NCI-H2107 treated with DMSO at 0.1 percent for 48 hours (cell line): ENCODE data around the gene RLN1.
"Not testable (repeated sequence)": the region's sequence is repeated elsewhere in the genome, so short reads cannot be mapped to it uniquely, and the experiment has no call there.

Experiments used
- DNase-seq: peaks from one replicate; lab custom pipeline; 2025; ENCODE audit not compliant: unreplicated experiment; lab: John Stamatoyannopoulos, UW

Gene RLN1, protein sequence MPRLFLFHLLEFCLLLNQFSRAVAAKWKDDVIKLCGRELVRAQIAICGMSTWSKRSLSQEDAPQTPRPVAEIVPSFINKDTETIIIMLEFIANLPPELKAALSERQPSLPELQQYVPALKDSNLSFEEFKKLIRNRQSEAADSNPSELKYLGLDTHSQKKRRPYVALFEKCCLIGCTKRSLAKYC

DNA sequence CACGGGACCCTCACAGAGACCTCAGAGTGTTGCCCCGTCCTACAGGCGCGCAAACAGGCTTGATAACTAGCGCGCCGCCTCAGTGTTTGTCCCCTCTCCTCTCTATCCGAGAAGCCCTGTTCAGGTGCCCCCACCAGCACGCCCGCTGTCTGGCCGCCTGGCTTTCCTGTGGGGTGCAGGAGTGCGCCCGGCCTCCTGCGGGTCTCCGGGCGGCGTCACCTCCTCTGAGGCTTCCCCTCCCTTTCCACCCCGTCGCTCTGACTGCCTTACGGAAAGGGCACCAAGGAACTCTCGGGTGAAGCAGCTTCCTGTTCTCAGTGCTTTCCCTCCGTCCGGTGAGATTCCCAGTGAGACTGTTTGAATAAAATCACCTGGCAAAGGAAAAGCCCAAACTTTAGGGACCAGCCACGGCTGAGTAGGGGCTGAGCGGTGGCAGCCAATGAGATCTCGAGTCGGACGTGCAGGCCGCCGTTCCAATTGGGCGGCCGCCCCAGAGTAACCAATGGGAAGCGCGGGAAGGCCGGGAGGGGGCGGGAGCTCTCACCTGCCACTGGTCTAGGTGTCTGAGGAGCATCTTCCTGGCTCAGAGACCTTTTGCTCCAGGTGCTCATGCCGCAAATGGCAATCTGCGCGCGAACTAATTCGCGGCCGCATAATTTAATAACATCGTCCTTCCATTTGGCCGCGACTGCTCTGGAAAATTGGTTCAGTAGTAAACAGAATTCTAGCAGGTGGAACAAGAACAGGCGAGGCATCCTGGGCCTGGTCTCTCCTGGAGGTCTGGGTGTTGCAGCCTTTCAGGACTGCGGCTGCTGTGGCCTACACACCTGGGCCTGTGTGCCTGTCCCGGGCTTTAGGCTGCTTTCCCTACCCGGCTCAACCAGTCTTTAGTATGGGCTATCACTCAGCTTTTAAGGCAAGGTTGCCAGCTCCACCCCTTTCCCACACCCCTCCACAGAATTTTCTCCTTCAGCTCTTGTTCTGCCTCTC, at the start of gene RLN1:
Gene RLN1, minus strand, starts transcription at position 885 of the 990 bp plus-strand sequence. Its CDS starts 130 bp downstream, at position 755.
- DNase-seq = not testable (repeated sequence)

DNA sequence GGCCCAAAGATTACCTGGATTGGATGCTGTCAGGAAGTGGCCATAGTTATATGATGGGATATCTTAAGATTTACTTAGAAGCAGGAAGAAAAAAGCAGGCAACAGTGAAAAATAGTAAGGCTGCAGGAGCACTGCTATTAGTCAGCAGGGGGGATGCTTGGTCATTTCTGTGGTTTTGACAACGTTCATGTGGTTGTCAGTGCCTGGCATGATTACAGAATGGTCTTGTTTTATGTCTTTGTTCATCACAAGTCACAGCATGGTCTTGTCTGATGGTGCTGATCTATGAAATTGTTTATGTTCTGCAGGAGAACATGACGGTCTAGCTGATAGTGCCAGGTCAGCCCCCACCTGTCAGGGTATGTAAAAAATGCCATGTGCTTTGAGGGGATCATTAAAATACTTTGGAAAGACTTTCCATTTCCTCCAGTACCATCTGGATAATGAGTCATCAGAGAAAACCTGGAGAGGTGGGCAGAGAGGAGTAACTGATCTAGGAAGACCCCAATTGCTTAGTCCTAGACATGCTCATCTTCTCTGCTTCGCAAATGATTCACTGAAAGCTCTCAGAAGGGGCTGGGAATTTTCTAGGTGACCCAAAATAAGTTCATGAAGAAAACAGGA, 49.5 kb upstream of the RLN1 start:
- DNase-seq = no peak

DNA sequence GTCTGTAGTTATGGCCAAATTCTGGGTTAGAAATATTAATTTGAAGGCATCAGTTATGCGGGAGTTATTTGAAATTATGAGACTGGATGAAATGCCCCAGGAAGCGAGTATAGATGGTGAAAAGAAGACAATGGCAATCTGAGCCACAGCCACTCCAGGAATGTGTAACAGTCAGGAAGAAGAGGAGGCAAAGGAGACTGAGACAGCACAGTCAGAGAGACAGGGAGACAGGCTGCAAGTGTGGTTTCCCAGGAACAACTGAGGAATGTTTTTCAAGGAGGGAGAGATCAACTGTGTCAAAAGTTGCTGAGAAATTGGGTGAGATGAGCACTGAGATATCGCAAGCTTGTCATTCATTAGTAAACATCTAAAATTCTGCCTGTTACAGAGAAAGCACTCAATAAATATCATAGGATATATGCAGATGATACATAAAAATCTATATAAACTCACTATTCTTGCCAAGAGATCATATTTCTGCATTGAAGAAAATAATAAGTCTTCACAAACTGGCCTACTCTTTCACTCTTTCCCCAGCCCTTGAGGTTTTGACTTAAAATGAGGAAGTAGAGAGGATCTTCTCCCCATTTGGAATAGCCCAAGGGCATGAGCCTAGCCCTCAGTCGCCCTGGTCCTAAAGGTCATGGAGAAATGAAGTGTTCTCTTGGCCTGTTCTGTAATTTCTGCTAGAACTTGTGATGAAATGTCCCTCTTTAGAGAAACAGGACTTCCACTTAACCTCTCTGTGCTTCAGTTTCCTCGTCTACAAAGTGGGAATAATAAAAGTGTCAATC, 48.5 kb upstream of the RLN1 start:
- no peak for DNase-seq

DNA sequence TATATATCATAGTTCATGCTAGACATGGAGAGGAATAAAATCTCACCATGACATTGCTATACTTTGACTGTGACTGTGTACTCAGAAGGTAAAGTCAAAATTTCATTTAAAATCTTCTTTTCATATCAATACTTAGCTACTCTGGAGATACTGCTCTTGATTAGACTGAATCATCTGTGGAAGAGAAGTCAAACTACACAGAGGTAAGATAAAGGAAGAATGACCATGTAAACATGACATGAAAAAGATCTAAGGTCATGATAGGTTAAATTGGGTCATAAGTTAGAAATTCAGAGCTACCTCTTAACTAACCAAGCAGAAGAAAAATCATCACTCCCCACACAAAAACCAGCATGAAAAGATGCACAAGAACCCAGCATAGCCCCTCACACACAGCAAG, 44.8 kb upstream of the RLN1 start:
- DNase-seq = no peak

DNA sequence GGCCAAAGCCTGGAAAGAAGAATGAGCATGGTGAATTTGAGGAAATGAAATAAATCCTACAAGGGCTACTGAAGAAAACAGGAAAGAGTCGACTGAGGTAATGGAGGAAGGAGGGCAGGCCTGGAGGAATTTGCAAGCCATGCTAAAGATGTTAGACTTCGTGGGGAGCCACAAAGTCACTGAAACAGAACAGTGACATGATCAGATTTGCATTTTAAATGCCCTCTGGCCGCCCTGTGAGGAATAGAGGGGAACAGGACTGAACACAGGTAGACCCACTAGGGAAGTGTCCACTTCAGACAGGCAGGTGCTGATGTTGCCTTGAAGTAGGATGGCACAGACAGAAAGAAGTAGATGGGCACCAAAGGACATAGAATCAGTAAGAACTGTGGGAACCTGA, 42.8 kb upstream of the RLN1 start:
- DNase-seq = no peak

DNA sequence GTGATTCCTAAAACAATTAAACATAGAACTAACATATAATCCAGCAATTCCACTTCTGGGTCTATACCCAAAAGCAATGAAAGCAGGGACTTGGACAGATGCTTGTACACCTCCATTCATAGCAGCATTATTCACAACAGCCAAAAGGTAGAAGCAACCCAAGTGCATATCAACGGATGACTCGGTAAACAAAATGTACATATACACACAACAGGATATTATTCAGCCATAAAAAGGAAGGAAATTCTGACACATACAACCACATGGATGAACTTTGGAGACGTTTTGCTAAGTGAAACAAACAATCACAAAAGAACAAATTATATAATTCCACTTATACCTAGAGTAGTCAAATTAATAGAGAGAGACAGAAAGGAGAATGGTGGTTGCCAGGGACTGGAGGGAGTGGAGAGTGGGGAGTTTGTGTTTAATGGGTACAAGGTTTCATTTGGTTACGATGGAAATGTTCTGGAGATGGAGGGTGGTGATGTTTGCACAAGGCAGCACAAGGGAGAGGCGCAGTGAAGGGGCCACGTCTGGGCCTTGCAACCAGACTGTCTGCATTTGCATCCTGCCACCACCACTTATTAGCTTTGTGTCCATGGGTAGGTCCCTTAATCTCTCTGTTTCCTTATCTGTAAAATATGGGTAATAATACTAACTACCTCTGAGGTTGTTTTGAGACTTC, 36.3 kb upstream of the RLN1 start:
- no peak for DNase-seq

DNA sequence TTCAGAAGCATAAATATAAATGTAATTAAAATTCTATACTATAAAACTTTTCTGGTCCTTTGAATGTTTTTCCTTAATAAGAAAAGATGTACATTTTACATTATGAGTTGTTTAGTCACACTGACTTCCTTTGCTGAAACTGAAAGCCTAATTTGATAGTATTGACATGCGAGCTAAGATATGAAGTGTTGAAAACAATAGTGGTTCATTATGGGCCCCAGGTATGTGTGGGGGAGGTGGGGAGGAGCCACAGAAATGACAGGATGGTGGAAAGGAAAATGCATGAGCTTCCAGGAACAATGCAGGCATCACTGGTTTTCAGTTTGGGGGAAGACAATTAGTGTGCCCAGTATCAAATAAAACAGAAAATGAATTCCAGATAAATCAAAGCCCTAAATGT, 35.4 kb upstream of the RLN1 start:
- no peak for DNase-seq

DNA sequence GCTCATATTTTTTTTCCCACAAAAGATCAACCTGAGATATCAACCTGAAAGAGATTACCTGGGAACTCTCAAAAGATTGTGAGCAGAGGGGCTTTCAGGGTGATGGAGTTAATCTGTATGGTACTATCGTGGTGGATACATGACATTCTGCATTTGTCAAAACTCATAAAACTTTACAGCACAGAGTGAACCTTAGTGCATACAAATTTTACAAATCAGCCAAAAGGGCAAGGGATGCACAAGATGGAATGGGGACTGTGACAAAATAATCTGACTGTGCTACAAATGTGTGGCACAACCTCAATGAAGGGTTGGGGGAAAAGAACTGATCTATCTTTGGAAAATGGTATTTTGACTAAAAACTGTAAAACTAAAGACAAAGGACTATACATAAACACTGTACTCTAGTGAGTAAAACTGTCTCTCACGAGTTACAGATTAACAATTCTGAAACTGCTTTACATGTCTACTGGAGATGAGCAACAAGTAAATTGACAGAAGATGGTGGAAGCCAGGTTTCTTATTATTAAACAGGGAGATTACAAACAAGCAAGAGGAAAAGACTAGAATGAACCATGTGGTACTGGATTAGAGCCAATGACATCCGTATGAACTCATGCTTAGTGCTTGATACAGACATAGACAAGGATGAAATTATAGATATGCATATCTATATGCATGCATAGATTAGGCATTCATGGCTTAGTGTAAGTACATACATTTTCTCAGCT, 24.8 kb upstream of the RLN1 start:
- DNase-seq = no peak

DNA sequence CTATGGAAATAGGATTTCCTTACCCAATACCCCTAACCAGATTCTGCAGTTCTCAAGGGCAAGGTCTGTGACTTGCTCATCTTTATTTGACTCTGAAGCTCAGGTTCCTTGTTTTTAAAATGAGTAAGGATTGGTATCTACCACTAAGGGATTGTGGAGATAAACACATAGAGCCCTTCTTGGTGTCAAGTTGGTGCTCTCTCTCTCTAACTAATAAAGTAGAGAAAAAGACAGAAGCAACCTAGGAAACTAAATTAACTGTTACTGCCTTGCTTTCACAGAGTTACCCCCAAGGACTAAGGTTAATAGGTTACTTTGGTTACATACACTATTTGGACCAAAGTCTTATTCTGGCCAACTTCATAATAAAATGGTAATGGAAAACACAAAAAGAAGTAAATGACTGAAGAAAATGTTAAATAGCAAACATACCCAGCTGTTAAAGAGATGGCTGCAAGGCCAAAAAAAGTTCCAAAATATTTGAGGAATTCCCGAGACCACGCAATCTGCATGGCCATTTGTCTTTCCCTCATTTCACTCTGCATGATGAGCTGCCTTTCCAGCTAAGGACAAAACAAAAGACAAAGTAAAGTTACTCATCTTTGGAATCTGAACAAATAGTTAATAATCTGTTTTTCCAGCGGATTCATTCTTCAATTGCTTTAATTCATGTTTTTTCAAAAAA, 21.8 kb upstream of the RLN1 start:
- no peak for DNase-seq

DNA sequence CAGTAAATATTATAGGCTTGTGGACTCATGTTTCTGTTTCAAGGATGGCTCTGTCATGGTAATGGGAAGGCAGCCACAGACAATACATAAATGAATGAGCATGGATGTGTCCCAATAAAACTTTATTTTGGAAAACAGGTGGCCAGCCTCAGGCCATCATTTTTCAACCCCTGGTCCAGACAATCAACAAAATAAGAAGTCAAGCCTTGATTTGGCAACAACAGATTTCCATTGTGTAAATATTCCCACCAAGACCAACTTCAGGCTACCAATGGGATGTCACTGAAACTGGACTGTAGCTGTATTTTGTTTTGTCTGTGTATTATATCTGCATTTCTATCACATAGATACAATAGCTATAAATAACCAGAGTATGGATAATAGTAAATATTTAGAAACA, 20.7 kb upstream of the RLN1 start:
- DNase-seq = no peak

DNA sequence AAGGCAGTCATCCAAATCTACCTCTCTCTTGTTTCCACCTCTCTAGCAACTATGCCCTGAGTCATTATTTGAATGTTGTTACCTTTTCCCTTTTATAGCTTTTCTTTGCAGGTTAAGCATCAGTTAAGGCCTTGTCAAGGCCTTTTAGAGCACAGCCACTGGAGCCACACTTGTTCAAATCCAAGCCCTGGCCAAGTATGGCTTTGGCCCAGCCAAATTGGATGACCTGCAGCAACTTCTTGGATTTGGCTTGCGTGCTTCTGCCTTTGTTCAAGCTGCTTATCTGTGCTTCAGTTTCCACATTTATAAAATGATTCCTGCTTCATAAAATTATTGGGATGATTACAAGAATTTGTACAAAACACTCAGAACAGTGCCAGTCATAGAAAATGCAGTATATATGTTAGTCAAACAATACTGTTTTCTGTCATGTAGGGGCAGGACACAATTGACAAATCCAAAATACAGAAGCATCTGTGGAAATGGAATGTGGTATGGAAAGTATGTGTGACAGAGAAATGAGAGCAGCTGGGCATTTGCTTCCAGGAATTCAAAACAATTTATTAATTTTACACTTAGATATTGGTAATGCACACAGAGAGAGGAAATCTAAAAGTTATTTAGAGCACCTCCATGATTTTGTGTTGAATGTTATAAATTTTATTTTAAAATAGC, 17.9 kb upstream of the RLN1 start:
- no peak for DNase-seq

DNA sequence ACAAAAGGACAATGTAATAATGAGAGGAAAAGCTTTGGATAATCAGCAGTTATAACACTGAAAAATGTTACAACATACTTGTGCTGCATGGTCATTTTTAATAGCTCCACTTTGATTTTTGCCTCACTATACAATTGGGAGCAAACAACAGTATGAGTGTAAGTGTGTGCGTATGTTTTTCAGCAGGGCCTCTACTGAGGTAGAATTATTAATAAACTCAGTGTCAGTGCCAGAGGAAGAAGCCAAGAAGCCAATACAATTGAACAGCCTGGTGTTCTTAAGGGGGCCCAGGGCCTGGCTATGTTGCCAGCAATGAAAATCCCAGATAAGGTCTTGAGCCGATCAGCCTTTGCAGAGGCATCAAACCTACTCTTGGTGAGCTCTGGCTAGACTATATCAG, 16.1 kb upstream of the RLN1 start:
- DNase-seq = no peak

DNA sequence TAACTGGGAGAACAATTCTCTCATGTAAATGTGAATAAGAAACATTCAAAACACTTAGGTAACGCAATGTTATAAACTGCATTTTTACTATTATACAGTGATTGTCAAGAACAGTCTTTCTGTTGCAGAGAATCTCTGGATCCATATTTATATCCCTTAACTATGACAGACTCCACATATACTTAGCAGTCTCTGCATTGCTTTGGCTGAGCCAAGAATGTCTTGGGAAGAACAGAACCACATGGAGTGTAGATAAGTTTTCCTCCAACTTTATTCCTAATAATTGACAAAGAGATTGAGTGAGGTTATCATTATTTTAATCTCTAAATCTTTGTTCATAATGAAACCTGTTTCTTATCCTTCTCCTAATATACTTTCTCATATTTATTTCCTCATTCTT, 15.6 kb upstream of the RLN1 start:
- no peak for DNase-seq

DNA sequence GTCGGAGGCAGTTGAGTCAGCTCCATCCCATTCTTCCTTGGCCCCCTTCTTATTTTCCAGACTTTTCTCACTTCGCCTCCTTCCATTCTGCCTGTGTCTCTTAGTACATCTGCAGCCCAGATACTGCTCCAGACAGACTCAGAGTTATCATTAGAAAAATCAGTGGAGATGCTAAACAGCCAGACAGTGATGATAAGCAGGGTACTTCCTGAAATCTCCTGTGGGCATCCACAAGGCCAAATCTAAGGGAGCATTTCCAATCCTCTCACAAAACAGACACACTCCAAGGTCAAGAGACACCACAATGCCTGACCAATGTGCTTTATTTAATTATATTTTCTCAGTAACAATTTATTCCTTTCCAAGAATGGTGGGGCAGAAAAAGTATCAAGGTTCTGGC, 14.5 kb upstream of the RLN1 start:
- no peak for DNase-seq

DNA sequence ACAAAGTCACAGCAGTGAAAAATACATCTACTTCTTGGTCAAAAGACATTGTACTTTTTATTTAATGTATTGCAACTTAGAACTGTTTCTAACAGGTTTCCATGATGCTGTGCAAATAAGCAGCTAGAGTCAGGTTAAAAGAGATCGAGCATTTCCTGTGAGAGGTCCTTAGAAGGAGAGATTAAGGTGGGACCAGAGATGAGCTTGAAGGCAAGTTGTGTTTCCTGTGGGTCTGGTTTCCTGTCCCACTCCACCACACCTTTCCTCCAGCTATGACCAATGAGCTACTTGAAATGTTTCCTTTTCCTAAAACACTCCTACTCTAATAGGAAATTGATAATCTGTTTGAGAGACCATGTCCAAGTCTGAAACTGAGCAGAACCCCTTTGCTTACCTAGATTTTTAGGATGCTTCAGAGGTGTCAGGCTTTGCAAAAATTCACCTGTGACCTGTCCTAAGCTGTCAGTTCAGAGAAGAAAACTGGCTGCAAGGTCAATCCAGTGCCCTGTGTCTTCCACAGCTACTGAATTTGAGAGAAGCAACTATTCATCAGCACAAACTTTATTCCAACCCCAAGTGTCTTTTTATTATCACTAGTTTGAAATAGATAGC, 13.1 kb upstream of the RLN1 start:
- DNase-seq = no peak

DNA sequence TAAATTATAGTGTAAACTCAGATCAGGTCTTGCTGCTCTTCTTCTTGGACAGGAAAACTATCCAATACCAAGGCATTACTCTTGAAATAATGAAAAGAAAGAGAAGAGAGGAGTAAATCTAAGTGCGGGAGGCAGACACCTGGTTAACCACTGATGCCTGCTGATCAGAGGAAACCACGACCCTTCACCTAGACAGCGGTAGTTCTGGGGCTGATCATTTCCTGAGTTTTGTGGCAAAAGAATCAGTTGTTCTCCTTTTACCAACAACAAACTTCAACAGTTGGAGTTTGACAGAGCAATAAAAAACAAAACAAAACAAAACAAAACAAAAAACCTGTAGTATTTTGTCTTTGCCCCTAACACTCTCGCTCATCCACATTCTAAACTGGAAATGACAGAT, 3.0 kb downstream of the RLN1 start:
- no peak for DNase-seq

DNA sequence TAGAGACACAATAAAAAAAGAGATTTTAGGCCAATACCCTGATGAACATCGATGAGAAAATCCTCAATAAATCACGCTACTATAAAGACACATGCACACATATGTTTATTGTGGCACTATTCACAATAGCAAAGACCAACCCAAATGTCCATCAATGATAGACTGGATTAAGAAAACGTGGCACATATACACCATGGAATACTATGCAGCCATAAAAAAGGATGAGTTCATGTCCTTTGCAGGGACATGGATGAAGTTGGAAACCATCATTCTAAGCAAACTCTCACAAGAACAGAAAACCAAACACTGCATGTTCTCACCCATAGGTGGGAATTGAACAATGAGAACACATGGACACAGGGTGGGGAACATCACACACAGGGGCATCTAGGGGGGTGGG, 8.4 kb downstream of the RLN1 start:
- not testable (repeated sequence) for DNase-seq

DNA sequence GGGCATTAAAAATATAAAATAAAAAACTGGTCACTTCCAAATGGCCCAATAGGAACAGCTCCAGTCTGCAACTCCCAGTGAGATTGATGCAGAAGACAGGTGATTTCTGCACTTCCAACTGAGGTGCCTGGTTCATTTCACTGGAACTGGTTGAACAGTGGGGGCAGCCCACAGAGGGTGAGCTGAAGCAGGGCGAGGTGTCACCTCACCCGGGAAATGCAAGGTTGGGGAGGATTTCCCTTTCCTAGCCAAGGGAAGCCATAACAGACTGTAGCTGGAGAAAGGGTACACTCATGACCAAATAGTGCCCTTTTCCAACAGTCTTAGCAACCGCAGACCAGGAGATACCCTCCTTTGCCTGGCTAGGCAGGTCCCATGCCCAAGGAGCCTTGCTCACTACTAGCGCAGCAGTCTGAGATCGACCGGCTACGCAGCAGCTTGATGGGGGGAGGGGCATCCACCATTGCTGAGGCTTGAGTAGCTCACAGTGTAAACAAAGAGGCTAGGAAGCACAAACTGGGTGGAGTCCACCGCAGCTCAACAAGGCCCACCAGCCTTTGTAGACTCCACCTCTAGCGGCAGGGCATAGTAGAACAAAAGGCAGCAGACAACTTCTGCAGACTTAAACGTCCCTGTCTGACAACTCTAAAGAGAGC, 12.7 kb downstream of the RLN1 start:
- no peak for DNase-seq
